Tibial nerve (tissue), 4 donors: Measurements from ENCODE around the gene LMX1B. TPM values are rescaled to one million over a fixed set of nuclear protein-coding genes. Genes with fewer than 3 reads are reported as not detected.
"Not testable (repeated sequence)": the region's sequence is repeated elsewhere in the genome, so short reads cannot be mapped to it uniquely, and the experiment has no call there.

Experiments
- DNase-seq, 2 donors: peaks; one replicate each; pipeline ENCODE4 v3.0.0-alpha.2; 2019; ENCODE audit warnings: low spot score in 2 of 2
- H3K27ac ChIP-seq, 4 donors: fragments of 200-600 bp; sonication (generic) in 3 of 4; one replicate each; pipeline ENCODE4 v1.5.1; 2017 to 2019; ENCODE audit warnings: mild to moderate bottlenecking in 1 of 4
- H3K27me3 ChIP-seq, 2 donors: fragments of 200-600 bp; sonication (generic) in 1 of 2; one replicate each; pipeline versions ENCODE4 v1.5.1 to v1.6.0; 2017 to 2019
- H3K36me3 ChIP-seq, 3 donors: fragments of 200-600 bp; sonication (generic); one replicate each; pipeline ENCODE4 v1.5.1; 2018 to 2019
- H3K4me1 ChIP-seq, 4 donors: fragments of 200-600 bp; sonication (generic) in 3 of 4; one replicate each; pipeline ENCODE4 v1.5.1; 2017 to 2019
- H3K4me3 ChIP-seq, 4 donors: fragments of 200-600 bp; sonication (generic) in 3 of 4; one replicate each; pipeline ENCODE4 v1.5.1; 2017 to 2019; ENCODE audit warnings: mild to moderate bottlenecking in 1 of 4, moderate library complexity in 1 of 4
- H3K9me3 ChIP-seq, 4 donors: fragments of 200-600 bp; sonication (generic) in 3 of 4; one replicate each; pipeline ENCODE4 v1.5.1; 2017 to 2019
- CTCF ChIP-seq, 5 experiments: fragments of 200-600 bp in 3 of 5; fragments of 450-650 bp in 2 of 5; sonication (generic) in 3 of 5; IDR thresholded peaks; one replicate each; pipeline ENCODE4 v1.5.1; 2016 to 2019; ENCODE audit warnings: antibody characterized with exemption in 5 of 5, mild to moderate bottlenecking in 3 of 5, moderate library complexity in 2 of 5
- EP300 ChIP-seq, 2 donors: sonication (generic); formaldehyde crosslinking; IDR thresholded peaks; one replicate each; pipeline ENCODE4 v1.6.1; 2017; ENCODE audit warnings: antibody characterized with exemption in 2 of 2, mild to moderate bottlenecking in 1 of 2
- POLR2A ChIP-seq, 2 donors: fragments of 450-650 bp; IDR thresholded peaks; one replicate each; pipeline ENCODE4 v1.6.1; 2017; ENCODE audit warnings: antibody characterized with exemption in 2 of 2, mild to moderate bottlenecking in 2 of 2, moderate library complexity in 2 of 2
- WGBS, 2 donors: methylation state at CpG; one replicate each; pipeline ENCODE4 v1.1.5; 2018; 5-methylcytosine and 5-hydroxymethylcytosine counted together
- total RNA-seq, 4 donors: library from RNA; depleted of rRNA; stranded (reverse); fragments of >200 nt; gene quantifications; one replicate each; pipeline ENCODE4 v1.1.0, GENCODE V29; 2016

Gene LMX1B
- total RNA-seq, 4 donors from 2014 or later, result 0.60 to 1.5 (median 0.78) TPM; not detected in 1

- TF ChIP-seq CTCF (IDR thresholded peaks at IDR 0.05) (no peak), POLR2A (IDR thresholded peaks at IDR 0.05) (no peak), EP300 (IDR thresholded peaks at IDR 0.05) (no peak)
- Histone ChIP-seq H3K27me3 (peaks cover 0 to 79% of the 10 kb centered on the region in 2 donors), H3K4me3 (no peak overlapping the region), H3K27ac (no peak overlapping the region), H3K36me3 (no peaks in the 10 kb centered on the region), H3K4me1 (peaks cover 0 to 28% (median 8%) of the 10 kb centered on the region in 4 donors), H3K9me3 (no peaks in the 10 kb centered on the region)
- DNase-seq, result no peak
- 27 to 37% methylated on average over 6 of the region's 6 CpGs for WGBS, 2 donors
These were observed 110.5 kb downstream of the LMX1B start for GRCh38 chr9:126724226-126724625.

GRCh38 chr9:126725485-126725884, 111.8 kb downstream of the LMX1B start:
- H3K27ac ChIP-seq, H3K9me3 ChIP-seq, DNase-seq, H3K36me3 ChIP-seq, H3K4me3 ChIP-seq: not testable (repeated sequence)
- Histone ChIP-seq H3K27me3 (peaks cover 0 to 67% of the 10 kb centered on the region in 2 donors), H3K4me1 (peaks cover 0 to 17% (median 8%) of the 10 kb centered on the region in 4 donors)
- WGBS, 2 donors, result 79 to 90% methylated on average over 4 of the region's 4 CpGs

GRCh38 chr9:126728210-126728609, 114.5 kb downstream of the LMX1B start:
- not testable (repeated sequence) for H3K4me1 ChIP-seq, H3K4me3 ChIP-seq, H3K9me3 ChIP-seq, H3K36me3 ChIP-seq, H3K27ac ChIP-seq, DNase-seq
- H3K27me3 ChIP-seq, result peaks cover 0 to 55% of the 10 kb centered on the region in 2 donors
- WGBS, 2 donors, result 89 to 90% methylated on average over 8 of the region's 8 CpGs

- Histone ChIP-seq H3K9me3 (peaks cover 0 to 14% (median 0%) of the 10 kb centered on the region in 4 donors), H3K27me3 (peaks cover 0 to 37% of the 10 kb centered on the region in 2 donors)
- not testable (repeated sequence) for H3K4me3 ChIP-seq, DNase-seq, H3K4me1 ChIP-seq, H3K27ac ChIP-seq, H3K36me3 ChIP-seq
- 79 to 81% methylated on average over 8 of the region's 8 CpGs for WGBS, 2 donors
These were observed 116.9 kb downstream of the LMX1B start for GRCh38 chr9:126730592-126730991.

- peaks cover 0 to 27% of the 10 kb centered on the region in 2 donors for H3K27me3 ChIP-seq
- no peak for TF ChIP-seq EP300 (IDR thresholded peaks at IDR 0.05)
- TF ChIP-seq POLR2A (IDR thresholded peaks at IDR 0.05), result no peak
- TF ChIP-seq CTCF (IDR thresholded peaks at IDR 0.05), result no peak
- no peak overlapping the region for H3K4me3 ChIP-seq
- H3K27ac ChIP-seq, result no peak overlapping the region
- no peaks in the 10 kb centered on the region for H3K4me1 ChIP-seq
- WGBS, 2 donors, result 71 to 76% methylated on average over 3 of the region's 3 CpGs
- DNase-seq, result no peak
- H3K9me3 ChIP-seq, result peaks cover 0 to 22% (median 0%) of the 10 kb centered on the region in 4 donors
- no peaks in the 10 kb centered on the region for H3K36me3 ChIP-seq
These were observed 119.3 kb downstream of the LMX1B start for GRCh38 chr9:126733005-126733404.

GRCh38 chr9:126734877-126735276, 121.1 kb downstream of the LMX1B start:
- no peaks in the 10 kb centered on the region for H3K36me3 ChIP-seq
- no peak overlapping the region for H3K27ac ChIP-seq
- H3K4me3 ChIP-seq, result no peak overlapping the region
- 80 to 82% methylated on average over 2 of the region's 2 CpGs for WGBS, 2 donors
- no peak for DNase-seq
- no peaks in the 10 kb centered on the region for H3K4me1 ChIP-seq
- H3K27me3 ChIP-seq, result peaks cover 0 to 21% of the 10 kb centered on the region in 2 donors
- TF ChIP-seq POLR2A (IDR thresholded peaks at IDR 0.05), result no peak
- TF ChIP-seq CTCF (IDR thresholded peaks at IDR 0.05), result no peak
- no peak for TF ChIP-seq EP300 (IDR thresholded peaks at IDR 0.05)
- H3K9me3 ChIP-seq, result peaks cover 0 to 28% (median 0%) of the 10 kb centered on the region in 4 donors

GRCh38 chr9:126735482-126735881, 121.8 kb downstream of the LMX1B start:
- Histone ChIP-seq H3K27ac (no peak overlapping the region), H3K4me3 (no peak overlapping the region), H3K36me3 (no peaks in the 10 kb centered on the region), H3K27me3 (peaks cover 0 to 21% of the 10 kb centered on the region in 2 donors), H3K4me1 (no peaks in the 10 kb centered on the region), H3K9me3 (peaks cover 0 to 28% (median 0%) of the 10 kb centered on the region in 4 donors)
- no peak for TF ChIP-seq CTCF (IDR thresholded peaks at IDR 0.05)
- no peak for TF ChIP-seq EP300 (IDR thresholded peaks at IDR 0.05)
- no peak for TF ChIP-seq POLR2A (IDR thresholded peaks at IDR 0.05)
- 94 to 98% methylated on average over 1 of the region's 1 CpG for WGBS, 2 donors
- no peak for DNase-seq
